ENCODE results near the gene CPLX1.
"Not testable (repeated sequence)": the region's sequence is repeated elsewhere in the genome, so short reads cannot be mapped to it uniquely, and the experiment has no call there.

CPLX1 gene

GRCh38 chr4:774419-775092 lies 51.4 kb downstream of the CPLX1 start:
- DNase-seq, result not testable (repeated sequence)

GRCh38 chr4:773214-773613 lies 52.7 kb downstream of the CPLX1 start:
- no peak for DNase-seq

GRCh38 chr4:772776-773175 lies 53.2 kb downstream of the CPLX1 start:
- no peak for DNase-seq

GRCh38 chr4:772118-772517 lies 53.8 kb downstream of the CPLX1 start:
- no peak for DNase-seq

GRCh38 chr4:771464-771863 lies 54.5 kb downstream of the CPLX1 start:
- DNase-seq, result no peak

GRCh38 chr4:770022-770421 lies 55.9 kb downstream of the CPLX1 start:
- DNase-seq, result no peak

GRCh38 chr4:769511-769910 lies 56.4 kb downstream of the CPLX1 start:
- no peak for DNase-seq

GRCh38 chr4:768995-769394 lies 56.9 kb downstream of the CPLX1 start:
- DNase-seq, result no peak

GRCh38 chr4:768076-768475 lies 57.9 kb downstream of the CPLX1 start:
- no peak for DNase-seq

- no peak for DNase-seq
Measured at GRCh38 chr4:766559-767283, 59.2 kb downstream of the CPLX1 start.

- no peak for DNase-seq
Measured at GRCh38 chr4:766152-766515, 59.8 kb downstream of the CPLX1 start.

GRCh38 chr4:764405-765169 lies 61.3 kb downstream of the CPLX1 start:
- DNase-seq, result no peak

GRCh38 chr4:763922-764321 lies 62.0 kb downstream of the CPLX1 start:
- no peak for DNase-seq

- DNase-seq, result no peak
Measured at GRCh38 chr4:763191-763810, 62.6 kb downstream of the CPLX1 start.

GRCh38 chr4:762211-763190 lies 63.4 kb downstream of the CPLX1 start:
- DNase-seq, result no peak

GRCh38 chr4:761739-762138 lies 64.2 kb downstream of the CPLX1 start:
- DNase-seq, result no peak

GRCh38 chr4:761086-761485 lies 64.8 kb downstream of the CPLX1 start:
- no peak for DNase-seq

- DNase-seq, result no peak
Measured at GRCh38 chr4:760616-761015, 65.3 kb downstream of the CPLX1 start.

GRCh38 chr4:759810-760209 lies 66.1 kb downstream of the CPLX1 start:
- not testable (repeated sequence) for DNase-seq

- DNase-seq, result no peak
Measured at GRCh38 chr4:757111-757510, 68.8 kb downstream of the CPLX1 start.

- DNase-seq, result no peak
Measured at GRCh38 chr4:754221-755120, 71.5 kb downstream of the CPLX1 start.

Measured in NCI-H146 (cell line).